NCI-H2029 treated with DMSO at 0.1 percent for 48 hours (cell line): ENCODE data around the gene SMPX.
"Not testable (repeated sequence)": the region's sequence is repeated elsewhere in the genome, so short reads cannot be mapped to it uniquely, and the experiment has no call there.

Experiments used
- DNase-seq: peaks from one replicate; lab custom pipeline; 2025; lab: John Stamatoyannopoulos, UW

Gene SMPX

GRCh38 chrX:21757960-21758359 is at the start of gene SMPX:
Gene SMPX (minus strand): TSS chrX:21758116. CDS start chrX:21754290, 3,826 bp downstream.
- DNase-seq = no peak

- no peak for DNase-seq
Measured at GRCh38 chrX:21806691-21807090, 48.8 kb upstream of the SMPX start.

GRCh38 chrX:21802839-21803238 is 44.9 kb upstream of the SMPX start:
- no peak for DNase-seq

- DNase-seq = no peak
Measured at GRCh38 chrX:21802054-21802670, 44.2 kb upstream of the SMPX start.

- no peak for DNase-seq
Measured at GRCh38 chrX:21800344-21800770, 42.4 kb upstream of the SMPX start.

GRCh38 chrX:21799767-21800166 is 41.9 kb upstream of the SMPX start:
- no peak for DNase-seq

GRCh38 chrX:21798677-21799219 is 40.8 kb upstream of the SMPX start:
- DNase-seq = peak; percentile 4

- DNase-seq = no peak
Measured at GRCh38 chrX:21781976-21782375, 24.1 kb upstream of the SMPX start.

- no peak for DNase-seq
Measured at GRCh38 chrX:21781525-21781924, 23.6 kb upstream of the SMPX start.

- no peak for DNase-seq
Measured at GRCh38 chrX:21779095-21779494, 21.2 kb upstream of the SMPX start.

GRCh38 chrX:21778236-21778635 is 20.3 kb upstream of the SMPX start:
- DNase-seq = no peak

- DNase-seq = not testable (repeated sequence)
Measured at GRCh38 chrX:21775128-21775527, 17.2 kb upstream of the SMPX start.

- DNase-seq = not testable (repeated sequence)
Measured at GRCh38 chrX:21773036-21773435, 15.1 kb upstream of the SMPX start.

GRCh38 chrX:21770631-21771321 is 12.9 kb upstream of the SMPX start:
- peak; percentile 22 for DNase-seq

- DNase-seq = no peak
Measured at GRCh38 chrX:21766101-21766500, 8.2 kb upstream of the SMPX start.

GRCh38 chrX:21764008-21764407 is 6.1 kb upstream of the SMPX start:
- no peak for DNase-seq

GRCh38 chrX:21758488-21758887 is 572 bp upstream of the SMPX start:
- no peak for DNase-seq

GRCh38 chrX:21756785-21757529 is 959 bp downstream of the SMPX start:
- DNase-seq = no peak

GRCh38 chrX:21749924-21750323 is 8.0 kb downstream of the SMPX start:
- DNase-seq = no peak

- no peak for DNase-seq
Measured at GRCh38 chrX:21748235-21748634, 9.7 kb downstream of the SMPX start.

GRCh38 chrX:21747558-21747957 is 10.4 kb downstream of the SMPX start:
- no peak for DNase-seq

- DNase-seq = no peak
Measured at GRCh38 chrX:21745756-21746155, 12.2 kb downstream of the SMPX start.

GRCh38 chrX:21744721-21745120 is 13.2 kb downstream of the SMPX start:
- no peak for DNase-seq
